Tibial artery (tissue), 4 donors: Measurements from ENCODE around the gene TAF3.

ENCODE experiments used
- DNase-seq, 2 donors: peaks; one replicate each; pipeline ENCODE4 v3.0.0-alpha.2; 2019
- H3K27ac ChIP-seq, 2 donors: fragments of 200-600 bp; sonication (generic) in 1 of 2; 1 replicate in 1 of 2; 2 replicates in 1 of 2; pipeline ENCODE4 v1.5.1; 2018 to 2019; ENCODE audit warnings: mild to moderate bottlenecking in 1 of 2
- H3K27me3 ChIP-seq, 2 donors: fragments of 200-600 bp; sonication (generic) in 1 of 2; one replicate each; pipeline versions ENCODE4 v1.5.1 to v1.6.0; 2016 to 2019
- H3K36me3 ChIP-seq, 3 donors: fragments of 200-600 bp; sonication (generic) in 2 of 3; one replicate each; pipeline ENCODE4 v1.5.1; 2016 to 2019; ENCODE audit warnings: mild to moderate bottlenecking in 2 of 3
- H3K4me1 ChIP-seq, 4 donors: fragments of 200-600 bp; sonication (generic) in 2 of 4; 1 replicate in 3 of 4; 2 replicates in 1 of 4; pipeline ENCODE4 v1.5.1; 2016 to 2019
- H3K4me3 ChIP-seq, 2 donors: fragments of 200-600 bp; sonication (generic) in 1 of 2; 1 replicate in 1 of 2; 2 replicates in 1 of 2; pipeline ENCODE4 v1.5.1; 2018 to 2019; ENCODE audit warnings: mild to moderate bottlenecking in 2 of 2
- H3K9me3 ChIP-seq, 3 donors: fragments of 200-600 bp; sonication (generic) in 1 of 3; one replicate each; pipeline ENCODE4 v1.5.1; 2016 to 2019
- CTCF ChIP-seq, 2 experiments: fragments of 200-600 bp in 1 of 2; fragments of 450-650 bp in 1 of 2; IDR thresholded peaks; one replicate each; pipeline ENCODE4 v1.5.1; 2017 to 2019; ENCODE audit warnings: antibody characterized with exemption in 2 of 2, mild to moderate bottlenecking in 1 of 2, moderate library complexity in 1 of 2
- intact Hi-C: fragments of 100-400 bp; cut with DNase I; formaldehyde crosslinking; loops from one replicate; pipeline ENCODE4 v1.15.0; 2023; ENCODE audit warnings: low total_unique reads

The TAF3 gene

GRCh38 chr10:7965457-7965856 lies 147.2 kb downstream of the TAF3 start:
- Histone ChIP-seq H3K27ac (no peak overlapping the region), H3K4me3 (no peak overlapping the region), H3K27me3 (no peaks in the 10 kb centered on the region), H3K4me1 (no peaks in the 10 kb centered on the region), H3K9me3 (no peaks in the 10 kb centered on the region), H3K36me3 (peaks cover 12 to 16% (median 12%) of the 10 kb centered on the region in 3 donors)
- no peak for DNase-seq
- TF ChIP-seq CTCF (IDR thresholded peaks at IDR 0.05), result no peak
- intact Hi-C loops, result no loop called here

GRCh38 chr10:7967035-7967434 lies 148.7 kb downstream of the TAF3 start:
- DNase-seq, result no peak
- Histone ChIP-seq H3K4me3 (no peak overlapping the region), H3K27ac (no peak overlapping the region), H3K27me3 (no peaks in the 10 kb centered on the region), H3K4me1 (no peaks in the 10 kb centered on the region), H3K36me3 (peaks cover 12 to 16% (median 12%) of the 10 kb centered on the region in 3 donors), H3K9me3 (no peaks in the 10 kb centered on the region)
- intact Hi-C loops, result no loop called here
- no peak for TF ChIP-seq CTCF (IDR thresholded peaks at IDR 0.05)

- no peaks in the 10 kb centered on the region for H3K4me1 ChIP-seq
- TF ChIP-seq CTCF (IDR thresholded peaks at IDR 0.05), result no peak
- no peak overlapping the region for H3K27ac ChIP-seq
- H3K9me3 ChIP-seq, result no peaks in the 10 kb centered on the region
- peaks cover 12 to 16% (median 12%) of the 10 kb centered on the region in 3 donors for H3K36me3 ChIP-seq
- no peaks in the 10 kb centered on the region for H3K27me3 ChIP-seq
- intact Hi-C loops, result no loop called here
- DNase-seq, result no peak
- H3K4me3 ChIP-seq, result no peak overlapping the region
Observed at GRCh38 chr10:7968510-7969112, 150.3 kb downstream of the TAF3 start.

- DNase-seq, result no peak
- intact Hi-C loops, result no loop called here
Observed at GRCh38 chr10:7969623-7970022, 151.3 kb downstream of the TAF3 start.

GRCh38 chr10:7971949-7972348 lies 153.6 kb downstream of the TAF3 start:
- no peak for DNase-seq
- H3K4me1 ChIP-seq, result no peaks in the 10 kb centered on the region
- no peaks in the 10 kb centered on the region for H3K27me3 ChIP-seq
- no peak for TF ChIP-seq CTCF (IDR thresholded peaks at IDR 0.05)
- H3K4me3 ChIP-seq, result no peak overlapping the region
- peaks cover 0 to 2% (median 0%) of the 10 kb centered on the region in 3 donors for H3K36me3 ChIP-seq
- no peak overlapping the region for H3K27ac ChIP-seq
- intact Hi-C loops, result no loop called here
- no peaks in the 10 kb centered on the region for H3K9me3 ChIP-seq

More at GRCh38 chr10:7969623-7970022, 151.3 kb downstream of the TAF3 start:
- Histone ChIP-seq H3K4me1 (no peaks in the 10 kb centered on the region), H3K27ac (no peak overlapping the region), H3K36me3 (peaks cover 2 to 6% (median 2%) of the 10 kb centered on the region in 3 donors), H3K27me3 (no peaks in the 10 kb centered on the region), H3K4me3 (no peak overlapping the region), H3K9me3 (no peaks in the 10 kb centered on the region)
- no peak for TF ChIP-seq CTCF (IDR thresholded peaks at IDR 0.05)

- DNase-seq, result no peak
- Histone ChIP-seq H3K4me3 (no peak overlapping the region), H3K9me3 (no peaks in the 10 kb centered on the region), H3K36me3 (peaks cover 0 to under 1% (median 0%) of the 10 kb centered on the region in 3 donors), H3K4me1 (no peaks in the 10 kb centered on the region), H3K27me3 (no peaks in the 10 kb centered on the region), H3K27ac (no peak overlapping the region)
- no peak for TF ChIP-seq CTCF (IDR thresholded peaks at IDR 0.05)
- intact Hi-C loops, result no loop called here
Observed at GRCh38 chr10:7972367-7972766, 154.1 kb downstream of the TAF3 start.
